ENCODE measurements around the gene CARMIL1.

CARMIL1 gene

GRCh38 chr6:25506020-25506419, 226.8 kb downstream of the CARMIL1 start:
- DNase-seq (ENCODE audit: low read depth, low spot score) = no peak

GRCh38 chr6:25508051-25508450, 228.9 kb downstream of the CARMIL1 start:
- DNase-seq (ENCODE audit: low read depth, low spot score) = no peak

- DNase-seq (ENCODE audit: low read depth, low spot score) = no peak
These were observed 232.2 kb downstream of the CARMIL1 start for GRCh38 chr6:25511376-25511775.

GRCh38 chr6:25512560-25512959, 233.4 kb downstream of the CARMIL1 start:
- DNase-seq (ENCODE audit: low read depth, low spot score) = no peak

- no peak for DNase-seq (ENCODE audit: low read depth, low spot score)
These were observed 240.7 kb downstream of the CARMIL1 start for GRCh38 chr6:25519856-25520255.

GRCh38 chr6:25524542-25524941, 245.4 kb downstream of the CARMIL1 start:
- DNase-seq (ENCODE audit: low read depth, low spot score) = no peak

GRCh38 chr6:25525078-25525477, 245.9 kb downstream of the CARMIL1 start:
- no peak for DNase-seq (ENCODE audit: low read depth, low spot score)

GRCh38 chr6:25534942-25535631, 255.9 kb downstream of the CARMIL1 start:
- no peak for DNase-seq (ENCODE audit: low read depth, low spot score)

GRCh38 chr6:25535632-25536225, 256.6 kb downstream of the CARMIL1 start:
- DNase-seq (ENCODE audit: low read depth, low spot score) = no peak

- no peak for DNase-seq (ENCODE audit: low read depth, low spot score)
These were observed 257.6 kb downstream of the CARMIL1 start for GRCh38 chr6:25536781-25537180.

GRCh38 chr6:25537349-25538018, 258.3 kb downstream of the CARMIL1 start:
- DNase-seq (ENCODE audit: low read depth, low spot score) = no peak

- no peak for DNase-seq (ENCODE audit: low read depth, low spot score)
These were observed 262.1 kb downstream of the CARMIL1 start for GRCh38 chr6:25541228-25541627.

GRCh38 chr6:25542984-25543910, 264.1 kb downstream of the CARMIL1 start:
- no peak for DNase-seq (ENCODE audit: low read depth, low spot score)

- no peak for DNase-seq (ENCODE audit: low read depth, low spot score)
These were observed 265.7 kb downstream of the CARMIL1 start for GRCh38 chr6:25544833-25545232.

GRCh38 chr6:25547797-25548196, 268.6 kb downstream of the CARMIL1 start:
- no peak for DNase-seq (ENCODE audit: low read depth, low spot score)

- DNase-seq (ENCODE audit: low read depth, low spot score) = no peak
These were observed 269.3 kb downstream of the CARMIL1 start for GRCh38 chr6:25548451-25548850.

GRCh38 chr6:25550631-25551030, 271.5 kb downstream of the CARMIL1 start:
- DNase-seq (ENCODE audit: low read depth, low spot score) = no peak

- no peak for DNase-seq (ENCODE audit: low read depth, low spot score)
These were observed 274.3 kb downstream of the CARMIL1 start for GRCh38 chr6:25553502-25553901.

- no peak for DNase-seq (ENCODE audit: low read depth, low spot score)
These were observed 276.0 kb downstream of the CARMIL1 start for GRCh38 chr6:25555188-25555587.

GRCh38 chr6:25556516-25556915, 277.3 kb downstream of the CARMIL1 start:
- peak; percentile 69 for DNase-seq (ENCODE audit: low read depth, low spot score)

- no peak for DNase-seq (ENCODE audit: low read depth, low spot score)
These were observed 279.1 kb downstream of the CARMIL1 start for GRCh38 chr6:25558155-25558817.

Measured in ELF-1 (cell line).